GM12801 (cell line): ENCODE results near the gene NCBP1.

Source experiments
- CTCF ChIP-seq: IDR thresholded peaks from one replicate; pipeline ENCODE4 v1.5.1; 2011; ENCODE audit warnings: control low read depth; ENCODE audit not compliant: insufficient read length; ENCODE audit errors: extremely low read depth

Gene NCBP1

GRCh38 chr9:97651646-97652045, 18.0 kb downstream of the NCBP1 start:
- TF ChIP-seq CTCF, result no peak

- TF ChIP-seq CTCF, result no peak
Measured at GRCh38 chr9:97658707-97659106, 25.1 kb downstream of the NCBP1 start.

- no peak for TF ChIP-seq CTCF
Measured at GRCh38 chr9:97659771-97660170, 26.1 kb downstream of the NCBP1 start.

DNA sequence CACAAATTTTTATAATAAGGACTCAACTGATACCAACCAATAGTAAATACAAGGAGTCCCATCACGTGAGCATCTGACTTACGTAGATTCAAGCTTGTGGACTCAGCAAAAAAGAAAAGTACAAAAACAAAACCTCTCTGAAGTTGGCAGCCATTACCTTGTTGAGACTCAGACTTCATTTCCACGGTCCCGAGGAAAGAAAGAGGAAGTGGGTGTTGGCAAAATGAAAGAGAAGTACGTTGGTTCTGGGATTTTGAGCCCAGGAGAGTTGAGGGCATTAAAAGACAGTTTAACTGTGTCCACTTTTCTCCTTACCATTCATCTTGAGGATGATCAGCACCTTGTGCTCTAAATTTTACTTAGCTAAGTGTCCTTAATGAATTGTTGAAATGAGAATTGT, 26.7 kb downstream of the NCBP1 start:
- no peak for TF ChIP-seq CTCF

DNA sequence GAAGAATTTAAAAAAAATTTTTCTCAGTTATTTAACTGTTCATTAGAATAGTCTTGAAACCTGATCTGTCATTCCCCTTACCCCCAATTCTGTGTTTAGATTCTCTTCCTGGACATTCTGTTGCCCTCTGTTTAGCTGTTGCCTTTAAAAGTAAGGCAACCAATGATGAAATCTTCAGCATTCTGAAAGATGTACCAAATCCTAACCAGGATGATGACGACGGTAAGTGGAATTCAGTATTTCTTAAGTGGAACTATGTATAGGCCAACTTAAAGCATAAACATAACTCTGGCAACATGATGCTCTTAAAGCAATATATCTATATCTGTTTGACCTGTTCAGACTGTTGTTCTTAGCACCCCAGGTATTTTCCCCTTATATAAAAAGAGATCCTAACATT, 27.2 kb downstream of the NCBP1 start:
- TF ChIP-seq CTCF, result no peak

- TF ChIP-seq CTCF, result no peak
Measured at GRCh38 chr9:97665742-97666141, 32.1 kb downstream of the NCBP1 start.

- TF ChIP-seq CTCF, result no peak
Measured at GRCh38 chr9:97666907-97667686, 33.5 kb downstream of the NCBP1 start.

DNA sequence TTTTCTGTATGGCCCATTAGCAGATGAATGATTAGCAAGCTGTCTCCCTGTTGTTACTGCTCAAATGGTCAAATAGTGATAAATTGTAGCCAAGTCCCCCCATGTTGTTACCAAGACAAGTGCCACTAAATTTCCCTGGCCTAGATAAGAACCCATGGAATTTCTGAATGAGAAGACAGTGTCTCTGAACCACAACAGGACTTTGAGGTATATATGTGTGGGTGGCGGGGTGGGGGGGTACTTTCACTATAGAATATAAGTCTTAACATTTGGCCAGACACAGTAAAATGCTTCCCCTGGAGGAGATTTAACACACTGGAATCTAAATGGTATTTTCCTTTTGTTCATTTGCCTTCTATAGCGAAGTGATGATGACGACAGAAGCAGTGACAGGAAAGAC, 34.9 kb downstream of the NCBP1 start:
- no peak for TF ChIP-seq CTCF
